GM19240 (cell line): ENCODE results near the gene ZFX.
A peak's percentile ranks its signal among the peaks of the same experiment; 100 is the strongest.

Experiments
- DNase-seq: peaks from one replicate; pipeline ENCODE4 v3.0.0; 2011; ENCODE audit warnings: low spot score; ENCODE audit not compliant: insufficient read length

ZFX gene

GRCh38 chrX:24235084-24235710 lies 85.7 kb downstream of the ZFX start:
- DNase-seq, result no peak

- no peak for DNase-seq
Observed at GRCh38 chrX:24241822-24242648, 92.5 kb downstream of the ZFX start.

- peak; percentile 29 for DNase-seq
Observed at GRCh38 chrX:24242649-24243175, 93.2 kb downstream of the ZFX start.

GRCh38 chrX:24243188-24243587 lies 93.7 kb downstream of the ZFX start:
- no peak for DNase-seq

DNA sequence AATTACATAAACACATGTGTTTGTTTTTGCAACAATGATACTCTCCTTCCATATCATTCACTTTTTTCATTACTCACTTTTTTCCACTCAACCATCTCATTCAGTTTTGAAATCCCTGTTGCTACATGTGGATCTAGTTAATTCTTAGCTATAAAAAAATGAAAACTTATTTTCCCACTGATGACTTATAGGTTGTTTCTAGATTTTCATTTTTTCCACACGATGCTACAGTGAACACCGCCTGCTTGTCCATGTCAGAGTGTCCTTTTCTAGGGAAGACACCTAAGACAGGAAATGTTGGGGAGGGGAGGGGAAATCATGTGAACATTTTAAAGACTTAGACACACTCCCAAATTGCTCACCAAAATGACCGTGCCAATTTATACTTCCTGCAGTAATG lies 94.2 kb downstream of the ZFX start:
- no peak for DNase-seq

GRCh38 chrX:24245202-24245601 lies 95.7 kb downstream of the ZFX start:
- no peak for DNase-seq

DNA sequence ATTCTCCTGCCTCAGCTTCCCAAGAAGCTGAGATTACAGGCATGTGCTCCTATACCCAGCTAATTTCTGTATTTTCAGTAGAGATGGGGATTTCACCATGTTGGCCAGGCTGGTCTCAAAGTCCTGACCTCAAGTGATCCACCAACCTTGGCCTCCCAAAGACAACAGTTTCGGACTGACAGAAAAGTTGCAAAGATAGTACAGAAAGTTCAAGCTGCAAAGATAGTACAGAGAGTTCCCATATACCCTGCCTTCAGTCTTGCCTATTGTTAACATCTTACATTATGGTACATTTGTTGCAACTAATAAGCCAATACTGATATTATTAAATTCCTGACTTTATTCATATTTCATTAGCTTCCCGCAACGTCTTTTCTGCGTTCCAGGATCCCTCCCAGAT lies 98.5 kb downstream of the ZFX start:
- DNase-seq, result no peak

DNA sequence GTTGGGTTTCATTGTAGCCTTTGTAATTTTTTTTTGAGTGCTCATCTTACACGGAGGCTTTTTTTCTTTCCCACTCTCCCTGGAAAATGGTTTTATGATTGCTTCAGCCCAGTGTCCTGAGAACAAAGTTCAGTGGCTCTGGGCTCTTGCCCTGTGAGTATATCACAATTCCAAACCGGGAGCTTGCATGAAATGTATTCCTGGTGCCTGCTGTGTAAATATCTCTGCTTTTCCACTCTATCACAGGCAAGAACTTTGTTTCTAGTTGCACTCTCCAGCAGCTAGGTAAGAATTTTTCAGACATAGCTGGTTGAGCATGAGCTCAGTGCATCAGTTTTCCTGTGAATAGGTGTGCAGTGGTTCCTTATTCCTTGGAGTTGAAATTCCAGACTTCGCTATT lies 103.5 kb downstream of the ZFX start:
- DNase-seq, result no peak

DNA sequence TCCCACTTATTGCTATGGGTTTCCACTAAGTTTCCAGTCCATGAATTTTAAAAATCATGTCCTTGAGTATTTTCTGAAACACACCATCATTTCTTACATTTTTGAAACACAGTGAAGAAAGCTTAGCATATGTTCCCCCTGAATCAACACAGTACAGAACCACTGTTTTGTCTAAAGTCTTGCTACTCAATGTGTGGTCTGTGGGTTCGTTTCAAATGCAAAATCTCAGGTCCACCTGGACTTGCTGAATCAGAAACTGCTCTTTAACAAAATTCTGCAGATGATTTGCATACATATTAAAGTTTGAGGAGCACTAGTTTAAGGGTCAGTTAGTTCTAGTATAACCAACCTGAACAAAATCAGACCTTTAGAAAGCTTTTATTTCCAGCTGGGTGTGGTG lies 103.9 kb downstream of the ZFX start:
- no peak for DNase-seq

DNA sequence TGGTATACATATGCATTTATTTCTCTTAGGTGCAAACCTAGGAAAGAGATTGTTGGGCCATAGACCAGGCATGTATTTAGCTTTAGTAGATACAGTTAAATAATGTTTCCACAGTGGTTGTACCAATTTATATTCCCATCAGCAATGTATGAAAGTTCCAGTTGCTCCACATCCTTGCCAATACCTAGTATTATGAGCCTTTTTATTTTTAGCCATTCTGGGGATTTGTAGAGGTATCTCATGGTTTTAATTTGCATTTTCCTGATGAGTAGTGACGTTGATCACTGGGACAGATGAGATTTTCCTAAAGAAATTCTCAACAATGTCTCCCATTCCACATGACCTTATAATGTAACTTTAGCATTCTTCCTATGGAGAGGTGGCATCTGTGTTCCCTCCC lies 107.5 kb downstream of the ZFX start:
- no peak for DNase-seq

- DNase-seq, result no peak
Observed at GRCh38 chrX:24259544-24260240, 110.2 kb downstream of the ZFX start.

- DNase-seq, result no peak
Observed at GRCh38 chrX:24260842-24261550, 111.5 kb downstream of the ZFX start.

DNA sequence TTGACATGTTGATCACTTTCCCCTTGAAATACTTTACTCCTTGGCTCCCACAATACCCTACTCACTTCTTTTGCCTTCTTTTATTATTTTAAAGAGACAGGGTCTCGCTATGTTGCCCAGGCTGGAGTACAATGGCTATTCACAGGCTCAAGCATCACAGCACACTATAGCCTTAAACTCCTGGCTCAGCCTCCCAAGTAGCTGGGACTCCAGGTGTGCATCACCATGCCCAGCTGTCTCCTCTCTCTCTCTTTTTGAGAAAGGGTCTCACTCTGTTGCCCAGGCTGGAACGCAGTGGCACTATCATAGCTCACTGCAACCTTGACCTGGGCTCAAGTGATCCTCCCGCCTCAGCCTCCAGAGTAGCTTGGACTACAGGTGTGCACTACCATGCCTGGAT lies 112.8 kb downstream of the ZFX start:
- DNase-seq, result no peak

- DNase-seq, result no peak
Observed at GRCh38 chrX:24264383-24264782, 114.9 kb downstream of the ZFX start.
